Tibial artery (tissue), 4 donors: ENCODE data around the gene FAM240A.

ENCODE experiments used
- DNase-seq, 2 donors: peaks; one replicate each; pipeline ENCODE4 v3.0.0-alpha.2; 2019
- H3K27ac ChIP-seq, 2 donors: fragments of 200-600 bp; sonication (generic) in 1 of 2; 1 replicate in 1 of 2; 2 replicates in 1 of 2; pipeline ENCODE4 v1.5.1; 2018 to 2019; ENCODE audit warnings: mild to moderate bottlenecking in 1 of 2
- H3K27me3 ChIP-seq, 2 donors: fragments of 200-600 bp; sonication (generic) in 1 of 2; one replicate each; pipeline versions ENCODE4 v1.5.1 to v1.6.0; 2016 to 2019
- H3K36me3 ChIP-seq, 3 donors: fragments of 200-600 bp; sonication (generic) in 2 of 3; one replicate each; pipeline ENCODE4 v1.5.1; 2016 to 2019; ENCODE audit warnings: mild to moderate bottlenecking in 2 of 3
- H3K4me1 ChIP-seq, 4 donors: fragments of 200-600 bp; sonication (generic) in 2 of 4; 1 replicate in 3 of 4; 2 replicates in 1 of 4; pipeline ENCODE4 v1.5.1; 2016 to 2019
- H3K4me3 ChIP-seq, 2 donors: fragments of 200-600 bp; sonication (generic) in 1 of 2; 1 replicate in 1 of 2; 2 replicates in 1 of 2; pipeline ENCODE4 v1.5.1; 2018 to 2019; ENCODE audit warnings: mild to moderate bottlenecking in 2 of 2
- H3K9me3 ChIP-seq, 3 donors: fragments of 200-600 bp; sonication (generic) in 1 of 3; one replicate each; pipeline ENCODE4 v1.5.1; 2016 to 2019
- CTCF ChIP-seq, 2 experiments: fragments of 200-600 bp in 1 of 2; fragments of 450-650 bp in 1 of 2; IDR thresholded peaks; one replicate each; pipeline ENCODE4 v1.5.1; 2017 to 2019; ENCODE audit warnings: antibody characterized with exemption in 2 of 2, mild to moderate bottlenecking in 1 of 2, moderate library complexity in 1 of 2
- intact Hi-C: fragments of 100-400 bp; cut with DNase I; formaldehyde crosslinking; loops from one replicate; pipeline ENCODE4 v1.15.0; 2023; ENCODE audit warnings: low total_unique reads

FAM240A gene

GRCh38 chr3:46612324-46612723, at the start of gene FAM240A:
Gene FAM240A (plus strand): TSS chr3:46612525. CDS start chr3:46612684, 159 bp downstream.
- no peaks in the 10 kb centered on the region for H3K36me3 ChIP-seq
- DNase-seq = no peak
- no peak for TF ChIP-seq CTCF (IDR thresholded peaks at IDR 0.05)
- no peak within 1 kb of the TSS for H3K27ac ChIP-seq
- no peak within 1 kb of the TSS for H3K4me3 ChIP-seq
- H3K27me3 ChIP-seq = peaks cover 0 to 17% of the 10 kb centered on the region in 2 donors
- H3K4me1 ChIP-seq = no peaks in the 10 kb centered on the region
- intact Hi-C loops = no loop called here
- no peaks in the 10 kb centered on the region for H3K9me3 ChIP-seq

- Histone ChIP-seq H3K36me3 (no peaks in the 10 kb centered on the region), H3K4me3 (no peak overlapping the region), H3K27ac (no peak overlapping the region), H3K9me3 (no peaks in the 10 kb centered on the region), H3K4me1 (peaks cover 0 to 14% (median 11%) of the 10 kb centered on the region in 4 donors), H3K27me3 (peaks cover 0 to 32% of the 10 kb centered on the region in 2 donors)
- no peak for TF ChIP-seq CTCF (IDR thresholded peaks at IDR 0.05)
- DNase-seq = no peak
- intact Hi-C loops = no loop called here
These were observed 47.9 kb upstream of the FAM240A start for GRCh38 chr3:46564190-46565021.

GRCh38 chr3:46565077-46565476, 47.2 kb upstream of the FAM240A start:
- TF ChIP-seq CTCF (IDR thresholded peaks at IDR 0.05) = no peak
- intact Hi-C loops = no loop called here

GRCh38 chr3:46565607-46566039, 46.7 kb upstream of the FAM240A start:
- Histone ChIP-seq H3K9me3 (peaks cover 0 to 7% (median 0%) of the 10 kb centered on the region in 3 donors), H3K4me3 (peak overlapping the region; percentile 38 to 51), H3K27me3 (peaks cover 0 to 32% of the 10 kb centered on the region in 2 donors), H3K4me1 (peaks cover 0 to 14% (median 11%) of the 10 kb centered on the region in 4 donors), H3K36me3 (no peaks in the 10 kb centered on the region), H3K27ac (no peak overlapping the region)
- DNase-seq = no peak
- TF ChIP-seq CTCF (IDR thresholded peaks at IDR 0.05) = no peak
- intact Hi-C loops = no loop called here

More at GRCh38 chr3:46565077-46565476, 47.2 kb upstream of the FAM240A start:
- DNase-seq = no peak
- Histone ChIP-seq H3K9me3 (peaks cover 0 to 1% (median 0%) of the 10 kb centered on the region in 3 donors), H3K27ac (no peak overlapping the region), H3K27me3 (peaks cover 0 to 32% of the 10 kb centered on the region in 2 donors), H3K4me1 (peaks cover 0 to 14% (median 11%) of the 10 kb centered on the region in 4 donors), H3K4me3 (no peak overlapping the region), H3K36me3 (no peaks in the 10 kb centered on the region)

GRCh38 chr3:46566040-46566641, 46.2 kb upstream of the FAM240A start, which contains the start of gene LRRC2:
Gene LRRC2 (minus strand): TSS chr3:46566302. CDS start chr3:46551591, 14,711 bp downstream.
- Histone ChIP-seq H3K9me3 (peaks cover 0 to 8% (median 0%) of the 10 kb centered on the region in 3 donors), H3K36me3 (no peaks in the 10 kb centered on the region), H3K4me3 (peak within 1 kb of the TSS; percentile 38 to 51), H3K27me3 (peaks cover 0 to 32% of the 10 kb centered on the region in 2 donors), H3K27ac (no peak within 1 kb of the TSS), H3K4me1 (peaks cover 0 to 14% (median 11%) of the 10 kb centered on the region in 4 donors)
- DNase-seq = no peak
- no peak for TF ChIP-seq CTCF (IDR thresholded peaks at IDR 0.05)
- intact Hi-C loops = no loop called here
